Neural cell (in vitro differentiated cells): ENCODE measurements around the gene CPNE2. TPM values are rescaled to one million over a fixed set of nuclear protein-coding genes. Genes with fewer than 3 reads are reported as not detected.

Experiments
- H2AFZ ChIP-seq: fragments of 200-600, 300-800 bp; sonication (generic), shearing (Covaris generic); 2 replicates; pipeline ENCODE4 v1.6.0; 2014; ENCODE audit warnings: low read depth, mild to moderate bottlenecking, antibody characterized with exemption, low read length, moderate library complexity
- H3F3A ChIP-seq: fragments of 200-600 bp; shearing (Covaris generic); 2 replicates; pipeline ENCODE4 v1.6.1; 2016; ENCODE audit warnings: mild to moderate bottlenecking, moderate library complexity, mixed read lengths, antibody characterized with exemption, low read length; ENCODE audit not compliant: insufficient read depth, poor library complexity, severe bottlenecking
- H3K27ac ChIP-seq: fragments of 200-600, 300-800 bp; sonication (generic), shearing (Covaris generic); 2 replicates; pipeline ENCODE4 v1.5.1; 2014; ENCODE audit warnings: mild to moderate bottlenecking, low read length, moderate library complexity
- H3K27me3 ChIP-seq: fragments of 300-800, 200-600 bp; sonication (generic), shearing (Covaris generic); 2 replicates; pipeline ENCODE4 v1.6.0; 2014; ENCODE audit warnings: mild to moderate bottlenecking, low read depth, low read length, moderate library complexity; ENCODE audit not compliant: insufficient read depth
- H3K36me3 ChIP-seq: fragments of 300-800, 200-600 bp; sonication (generic), shearing (Covaris generic); 2 replicates; pipeline ENCODE4 v1.5.1; 2014; ENCODE audit warnings: mild to moderate bottlenecking, antibody characterized with exemption, low read length, moderate library complexity; ENCODE audit not compliant: insufficient read depth
- H3K4me2 ChIP-seq: fragments of 300-800, 200-600 bp; sonication (generic), shearing (Covaris generic); 2 replicates; pipeline ENCODE4 v1.6.0; 2014; ENCODE audit warnings: mild to moderate bottlenecking, low read length
- H3K4me3 ChIP-seq: fragments of 300-800, 200-600 bp; sonication (generic), shearing (Covaris generic); 2 replicates; pipeline ENCODE4 v1.5.1; 2014; ENCODE audit warnings: mild to moderate bottlenecking, low read length, moderate library complexity
- H3K79me2 ChIP-seq: fragments of 200-600 bp; shearing (Covaris generic); replicated peaks from 2 replicates; pipeline ENCODE4 v1.6.0; 2014; ENCODE audit warnings: mild to moderate bottlenecking, low read length, moderate library complexity; ENCODE audit not compliant: insufficient read depth
- H3K9ac ChIP-seq: fragments of 300-800, 200-600 bp; sonication (generic), shearing (Covaris generic); 2 replicates; pipeline ENCODE4 v1.6.1; 2016; ENCODE audit warnings: mild to moderate bottlenecking, low read length, mixed read lengths
- H3K9me2 ChIP-seq: fragments of 200-600 bp; shearing (Covaris generic); 2 replicates; pipeline ENCODE4 v1.6.1; 2016; ENCODE audit warnings: mild to moderate bottlenecking, low read length, mixed read lengths; ENCODE audit not compliant: insufficient read depth
- H3K9me3 ChIP-seq: fragments of 200-600, 300-800 bp; sonication (generic), shearing (Covaris generic); 2 replicates; pipeline ENCODE4 v1.6.1; 2016; ENCODE audit warnings: mild to moderate bottlenecking, mixed run types, low read length, moderate library complexity, mixed read lengths
- H4K20me1 ChIP-seq: fragments of 200-600 bp; shearing (Covaris generic); 2 replicates; pipeline ENCODE4 v1.6.1; 2016; ENCODE audit warnings: mild to moderate bottlenecking, mixed run types; ENCODE audit not compliant: insufficient read depth
- EP300 ChIP-seq: fragments of 450-650 bp; conservative IDR thresholded peaks from 2 replicates; pipeline ENCODE4 v1.6.1; 2014; ENCODE audit warnings: antibody characterized with exemption, mild to moderate bottlenecking, moderate library complexity; ENCODE audit not compliant: poor library complexity, severe bottlenecking
- EZH2 ChIP-seq: fragments of 200-600, 300-800 bp; shearing (Covaris generic), sonication (generic); IDR thresholded peaks from 2 replicates; pipeline ENCODE4 v1.6.1; 2014; ENCODE audit warnings: antibody characterized with exemption, low read length, borderline replicate concordance, mild to moderate bottlenecking; ENCODE audit not compliant: insufficient read depth, poor library complexity, severe bottlenecking
- MXI1 ChIP-seq: fragments of 450-650 bp; conservative IDR thresholded peaks from 2 replicates; pipeline ENCODE4 v1.6.1; 2014; ENCODE audit warnings: antibody characterized with exemption, mild to moderate bottlenecking; ENCODE audit not compliant: poor library complexity, severe bottlenecking
- POLR2AphosphoS5 ChIP-seq: IDR thresholded peaks from 2 replicates; pipeline ENCODE4 v1.6.1; 2012
- RAD21 ChIP-seq: fragments of 450-650 bp; conservative IDR thresholded peaks from 2 replicates; pipeline ENCODE4 v1.6.1; 2014; ENCODE audit warnings: antibody characterized with exemption, mild to moderate bottlenecking, moderate library complexity
- SMC3 ChIP-seq: fragments of 450-650 bp; conservative IDR thresholded peaks from 2 replicates; pipeline ENCODE4 v1.6.1; 2014; ENCODE audit warnings: antibody characterized with exemption, mild to moderate bottlenecking, moderate library complexity; ENCODE audit not compliant: poor library complexity
- TAF1 ChIP-seq: IDR thresholded peaks from 2 replicates; pipeline ENCODE4 v1.6.1; 2012; ENCODE audit warnings: low read depth
- polyA plus RNA-seq: library from polyadenylated mRNA; depleted of rRNA; stranded (reverse); fragments of >200 nt; gene quantifications from 2 replicates; pipeline ENCODE4 v1.2.3, GENCODE V29; 2014
- TF ChIP-seq, protein P1 (sequence below): IDR thresholded peaks from 2 replicates; pipeline ENCODE4 v1.6.1; 2012; ENCODE audit warnings: borderline replicate concordance
- TF ChIP-seq, protein P2 (sequence below): fragments of 450-650 bp; IDR thresholded peaks from 2 replicates; pipeline ENCODE4 v1.5.1; 2014; ENCODE audit warnings: antibody characterized with exemption, mild to moderate bottlenecking, moderate library complexity; ENCODE audit not compliant: poor library complexity, severe bottlenecking

Gene CPNE2
- polyA plus RNA-seq, 1 donor from 2014 or later, result 18.6 TPM

DNA sequence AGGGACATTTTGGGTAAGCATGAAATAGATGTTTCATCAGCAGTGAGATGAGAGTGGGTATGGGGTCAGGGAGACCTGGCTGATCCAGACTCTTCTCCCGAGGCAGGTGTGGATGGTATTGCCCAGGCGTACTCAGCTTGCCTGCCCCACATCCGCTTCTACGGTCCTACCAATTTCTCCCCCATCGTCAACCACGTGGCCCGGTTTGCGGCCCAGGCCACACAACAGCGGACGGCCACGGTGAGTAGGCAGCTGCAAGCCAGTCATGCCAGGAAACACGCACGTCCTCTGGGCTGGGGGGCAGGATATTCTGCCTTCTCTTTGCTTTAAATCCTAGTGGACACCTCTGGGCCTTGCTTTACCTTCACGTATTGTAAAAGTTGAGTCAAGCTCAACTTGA lies 44.7 kb downstream of the CPNE2 start:
- Histone ChIP-seq H3K36me3 (no peaks in the 10 kb centered on the region), H4K20me1 (no peaks in the 10 kb centered on the region), H3K27me3 (no peaks in the 10 kb centered on the region)

DNA sequence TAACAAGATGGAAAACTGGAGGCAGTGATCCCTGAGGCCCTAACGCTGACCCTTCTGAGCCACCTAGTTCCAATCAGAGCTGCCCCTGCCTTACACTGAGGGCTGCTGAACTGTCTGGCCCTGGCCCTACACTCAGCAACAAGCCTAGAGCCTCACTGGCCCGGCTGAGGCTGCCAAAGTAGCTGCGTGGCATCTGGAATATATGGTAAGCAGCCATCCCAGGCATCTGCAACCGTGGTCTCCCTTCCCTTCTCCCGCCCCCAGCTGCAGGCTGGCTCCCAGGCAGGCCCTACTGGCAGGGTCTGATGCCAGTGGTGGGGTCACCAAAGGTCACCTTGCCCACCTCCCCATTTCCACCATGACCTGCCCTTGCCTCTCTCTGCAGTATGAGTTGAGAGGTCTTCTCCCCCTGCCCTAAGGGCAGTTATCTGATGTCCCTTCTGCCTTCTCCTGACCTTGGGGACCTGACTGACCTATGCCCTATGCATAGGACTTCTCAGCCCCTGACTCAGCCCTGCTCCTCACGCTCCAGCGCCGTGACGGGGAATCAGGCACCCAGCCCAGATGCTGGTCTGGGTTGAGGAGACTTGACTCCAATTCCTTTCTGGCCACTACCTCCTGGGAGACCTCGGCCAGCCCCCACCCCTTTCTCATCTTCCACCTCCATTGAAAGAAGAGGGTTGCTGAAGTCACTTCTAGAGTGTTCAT lies 45.3 kb downstream of the CPNE2 start:
- TF ChIP-seq EP300 (no peak), SMC3 (no peak), RAD21 (no peak), TAF1 (no peak), POLR2AphosphoS5 (no peak), EZH2 (no peak), MXI1 (no peak)
- TF ChIP-seq, protein P1, sequence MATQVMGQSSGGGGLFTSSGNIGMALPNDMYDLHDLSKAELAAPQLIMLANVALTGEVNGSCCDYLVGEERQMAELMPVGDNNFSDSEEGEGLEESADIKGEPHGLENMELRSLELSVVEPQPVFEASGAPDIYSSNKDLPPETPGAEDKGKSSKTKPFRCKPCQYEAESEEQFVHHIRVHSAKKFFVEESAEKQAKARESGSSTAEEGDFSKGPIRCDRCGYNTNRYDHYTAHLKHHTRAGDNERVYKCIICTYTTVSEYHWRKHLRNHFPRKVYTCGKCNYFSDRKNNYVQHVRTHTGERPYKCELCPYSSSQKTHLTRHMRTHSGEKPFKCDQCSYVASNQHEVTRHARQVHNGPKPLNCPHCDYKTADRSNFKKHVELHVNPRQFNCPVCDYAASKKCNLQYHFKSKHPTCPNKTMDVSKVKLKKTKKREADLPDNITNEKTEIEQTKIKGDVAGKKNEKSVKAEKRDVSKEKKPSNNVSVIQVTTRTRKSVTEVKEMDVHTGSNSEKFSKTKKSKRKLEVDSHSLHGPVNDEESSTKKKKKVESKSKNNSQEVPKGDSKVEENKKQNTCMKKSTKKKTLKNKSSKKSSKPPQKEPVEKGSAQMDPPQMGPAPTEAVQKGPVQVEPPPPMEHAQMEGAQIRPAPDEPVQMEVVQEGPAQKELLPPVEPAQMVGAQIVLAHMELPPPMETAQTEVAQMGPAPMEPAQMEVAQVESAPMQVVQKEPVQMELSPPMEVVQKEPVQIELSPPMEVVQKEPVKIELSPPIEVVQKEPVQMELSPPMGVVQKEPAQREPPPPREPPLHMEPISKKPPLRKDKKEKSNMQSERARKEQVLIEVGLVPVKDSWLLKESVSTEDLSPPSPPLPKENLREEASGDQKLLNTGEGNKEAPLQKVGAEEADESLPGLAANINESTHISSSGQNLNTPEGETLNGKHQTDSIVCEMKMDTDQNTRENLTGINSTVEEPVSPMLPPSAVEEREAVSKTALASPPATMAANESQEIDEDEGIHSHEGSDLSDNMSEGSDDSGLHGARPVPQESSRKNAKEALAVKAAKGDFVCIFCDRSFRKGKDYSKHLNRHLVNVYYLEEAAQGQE, result no peak
- TF ChIP-seq, protein P2, sequence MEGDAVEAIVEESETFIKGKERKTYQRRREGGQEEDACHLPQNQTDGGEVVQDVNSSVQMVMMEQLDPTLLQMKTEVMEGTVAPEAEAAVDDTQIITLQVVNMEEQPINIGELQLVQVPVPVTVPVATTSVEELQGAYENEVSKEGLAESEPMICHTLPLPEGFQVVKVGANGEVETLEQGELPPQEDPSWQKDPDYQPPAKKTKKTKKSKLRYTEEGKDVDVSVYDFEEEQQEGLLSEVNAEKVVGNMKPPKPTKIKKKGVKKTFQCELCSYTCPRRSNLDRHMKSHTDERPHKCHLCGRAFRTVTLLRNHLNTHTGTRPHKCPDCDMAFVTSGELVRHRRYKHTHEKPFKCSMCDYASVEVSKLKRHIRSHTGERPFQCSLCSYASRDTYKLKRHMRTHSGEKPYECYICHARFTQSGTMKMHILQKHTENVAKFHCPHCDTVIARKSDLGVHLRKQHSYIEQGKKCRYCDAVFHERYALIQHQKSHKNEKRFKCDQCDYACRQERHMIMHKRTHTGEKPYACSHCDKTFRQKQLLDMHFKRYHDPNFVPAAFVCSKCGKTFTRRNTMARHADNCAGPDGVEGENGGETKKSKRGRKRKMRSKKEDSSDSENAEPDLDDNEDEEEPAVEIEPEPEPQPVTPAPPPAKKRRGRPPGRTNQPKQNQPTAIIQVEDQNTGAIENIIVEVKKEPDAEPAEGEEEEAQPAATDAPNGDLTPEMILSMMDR, result no peak
- no peak overlapping the region for H3K27ac ChIP-seq
- H3F3A ChIP-seq, result no peaks in the 10 kb centered on the region
- no peaks in the 10 kb centered on the region for H3K27me3 ChIP-seq
- H3K79me2 ChIP-seq, result no peaks in the 10 kb centered on the region
- no peaks in the 10 kb centered on the region for H3K9me3 ChIP-seq
- no peak overlapping the region for H3K4me3 ChIP-seq
- H3K9ac ChIP-seq, result no peak overlapping the region
- no peaks in the 10 kb centered on the region for H3K9me2 ChIP-seq
- no peaks in the 10 kb centered on the region for H3K36me3 ChIP-seq
- H3K4me2 ChIP-seq, result no peak overlapping the region
- no peak overlapping the region for H2AFZ ChIP-seq
- no peaks in the 10 kb centered on the region for H4K20me1 ChIP-seq

More for the DNA sequence above, 44.7 kb downstream of the CPNE2 start:
- Histone ChIP-seq H3K9me2 (no peaks in the 10 kb centered on the region), H3K79me2 (no peaks in the 10 kb centered on the region), H3K27ac (no peak overlapping the region), H3K9ac (no peak overlapping the region), H3K4me3 (no peak overlapping the region), H3K4me2 (no peak overlapping the region), H2AFZ (no peak overlapping the region), H3K9me3 (no peaks in the 10 kb centered on the region), H3F3A (no peaks in the 10 kb centered on the region)
- TF ChIP-seq SMC3 (no peak), MXI1 (no peak), RAD21 (no peak), POLR2AphosphoS5 (no peak), EZH2 (no peak), EP300 (no peak), TAF1 (no peak)
- TF ChIP-seq, protein P2, result no peak
- TF ChIP-seq, protein P1, result no peak
